H1 (cell line): Measurements from ENCODE around the gene GNS. TPM values are rescaled to one million over a fixed set of nuclear protein-coding genes. Genes with fewer than 3 reads are reported as not detected.

ENCODE experiments used
- CTCF ChIA-PET: fragments of 300-600 bp; sonication (Branson Sonifier 250); formaldehyde crosslinking; loops from one replicate; lab custom pipeline; 2021; ENCODE audit not compliant: partially characterized antibody; lab: Charles Lee
- POLR2A ChIA-PET: fragments of 300-600 bp; sonication (Branson Sonifier 250); formaldehyde crosslinking; loops from one replicate; lab custom pipeline; 2021; ENCODE audit warnings: inconsistent platforms; ENCODE audit not compliant: partially characterized antibody; lab: Charles Lee
- DNase-seq, 2 experiments: peaks; one replicate each; pipeline versions ENCODE4 v3.0.0 to v3.0.0-alpha.2; 2010 to 2022; ENCODE audit warnings: low spot score in 2 of 2, low read depth in 1 of 2, mixed read lengths in 1 of 2
- FAIRE-seq: peaks from 2 replicates; lab custom pipeline; 2011; peaks lifted over from hg19 to GRCh38; lab: Jason Lieb, UNC
- H2AFZ ChIP-seq: 2 replicates; pipeline ENCODE4 v1.8.1; 2012; ENCODE audit warnings: low read length, inconsistent platforms
- H2AK5ac ChIP-seq: 2 replicates; pipeline ENCODE4 v1.6.1; 2013; ENCODE audit warnings: low read depth, low read length
- H2BK120ac ChIP-seq: replicated peaks from 2 replicates; pipeline ENCODE3; 2013; ENCODE audit warnings: low read depth, low read length, inconsistent platforms
- H2BK12ac ChIP-seq: 2 replicates; pipeline ENCODE4 v1.6.1; 2013; ENCODE audit warnings: low read depth, low read length
- H2BK15ac ChIP-seq: 2 replicates; pipeline ENCODE4 v1.6.1; 2013; ENCODE audit warnings: low read length
- H2BK20ac ChIP-seq: 2 replicates; pipeline ENCODE4 v1.6.1; 2013; ENCODE audit warnings: low read length
- H2BK5ac ChIP-seq: 2 replicates; pipeline ENCODE4 v1.6.1; 2013; ENCODE audit warnings: low read depth, low read length
- H3K14ac ChIP-seq: 2 replicates; pipeline ENCODE4 v1.6.1; 2013; ENCODE audit warnings: inconsistent platforms; ENCODE audit not compliant: insufficient read length
- H3K18ac ChIP-seq: 2 replicates; pipeline ENCODE4 v1.6.1; 2013; ENCODE audit warnings: low read length; ENCODE audit errors: extremely low read depth
- H3K23ac ChIP-seq: 2 replicates; pipeline ENCODE4 v1.6.1; 2013; ENCODE audit warnings: inconsistent platforms; ENCODE audit not compliant: insufficient read length
- H3K23me2 ChIP-seq: 2 replicates; pipeline ENCODE4 v1.6.1; 2013; ENCODE audit warnings: low read depth, low read length
- H3K27ac ChIP-seq: 2 replicates; pipeline ENCODE4 v1.6.1; 2011; ENCODE audit warnings: low read depth, low read length, inconsistent platforms
- H3K27me3 ChIP-seq, 4 experiments: replicated peaks in 1 of 4; 1 replicate in 1 of 4; 2 replicates in 3 of 4; pipeline versions ENCODE4 v1.6.1 to v1.8.1; 2011 to 2013; ENCODE audit warnings: low read length in 3 of 4, mild to moderate bottlenecking in 3 of 4, inconsistent platforms in 2 of 4, mixed read lengths in 2 of 4, moderate library complexity in 1 of 4; ENCODE audit not compliant: control insufficient read depth in 3 of 4, insufficient read depth in 3 of 4; ENCODE audit errors: extremely low read depth in 1 of 4
- H3K36me3 ChIP-seq, 4 experiments: 2 replicates each; pipeline versions ENCODE4 v1.6.1 to v1.8.1; 2011 to 2013; ENCODE audit warnings: mild to moderate bottlenecking in 4 of 4, low read length in 3 of 4, moderate library complexity in 2 of 4, control low read depth in 1 of 4, inconsistent platforms in 1 of 4; ENCODE audit not compliant: insufficient read depth in 4 of 4, control insufficient read depth in 2 of 4
- H3K4ac ChIP-seq: replicated peaks from 2 replicates; pipeline ENCODE3; 2013; ENCODE audit warnings: low read length, low read depth, mixed read lengths, inconsistent platforms; ENCODE audit not compliant: insufficient read length
- H3K4me1 ChIP-seq, 4 experiments: replicated peaks in 1 of 4; 1 replicate in 1 of 4; 2 replicates in 3 of 4; pipeline versions ENCODE4 v1.6.1 to v1.8.1; 2011 to 2013; ENCODE audit warnings: low read length in 3 of 4, inconsistent platforms in 2 of 4, mixed read lengths in 1 of 4; ENCODE audit not compliant: insufficient read depth in 4 of 4, control insufficient read depth in 3 of 4
- H3K4me2 ChIP-seq, 2 experiments: 2 replicates each; pipeline versions ENCODE4 v1.6.1 to v1.8.1; 2011 to 2013; ENCODE audit warnings: low read depth in 2 of 2, low read length in 2 of 2, control low read depth in 1 of 2, inconsistent platforms in 1 of 2, mild to moderate bottlenecking in 1 of 2; ENCODE audit not compliant: insufficient read depth in 1 of 2
- H3K4me3 ChIP-seq, 4 experiments: fragments of 200-600, 300-600 bp in 1 of 4; sonication (generic), shearing (Covaris generic), sonication (Bioruptor Twin) in 1 of 4; 2 replicates each; pipeline versions ENCODE4 v1.5.1 to v1.8.1; 2011 to 2016; ENCODE audit warnings: low read length in 4 of 4, low read depth in 3 of 4, control low read depth in 2 of 4, inconsistent platforms in 2 of 4, mild to moderate bottlenecking in 2 of 4, mixed read lengths in 1 of 4, moderate library complexity in 1 of 4; ENCODE audit not compliant: insufficient read depth in 2 of 4; ENCODE audit errors: extremely low read depth in 1 of 4
- H3K56ac ChIP-seq: replicated peaks from 2 replicates; pipeline ENCODE3; 2013; ENCODE audit warnings: low read depth, mild to moderate bottlenecking, mixed read lengths, low read length, inconsistent platforms; ENCODE audit not compliant: insufficient read length
- H3K79me1 ChIP-seq: 2 replicates; pipeline ENCODE4 v1.6.1; 2013; ENCODE audit warnings: low read depth, low read length, control low read depth
- H3K79me2 ChIP-seq, 2 experiments: 2 replicates each; pipeline versions ENCODE4 v1.6.1 to v1.8.1; 2012 to 2013; ENCODE audit warnings: low read length in 2 of 2, mild to moderate bottlenecking in 2 of 2, inconsistent platforms in 1 of 2; ENCODE audit not compliant: insufficient read depth in 2 of 2, control insufficient read depth in 1 of 2
- H3K9ac ChIP-seq, 4 experiments: replicated peaks in 1 of 4; 1 replicate in 1 of 4; 2 replicates in 3 of 4; pipeline versions ENCODE4 v1.6.1 to v1.8.1; 2011 to 2013; ENCODE audit warnings: low read depth in 3 of 4, low read length in 3 of 4, control low read depth in 2 of 4, mild to moderate bottlenecking in 2 of 4, moderate library complexity in 2 of 4, inconsistent platforms in 1 of 4; ENCODE audit errors: extremely low read depth in 1 of 4
- H3K9me3 ChIP-seq, 2 experiments: 2 replicates each; pipeline versions ENCODE4 v1.6.1 to v1.8.1; 2012 to 2013; ENCODE audit warnings: mild to moderate bottlenecking in 2 of 2, moderate library complexity in 2 of 2, control low read depth in 1 of 2, inconsistent platforms in 1 of 2, low read depth in 1 of 2, low read length in 1 of 2, mixed read lengths in 1 of 2; ENCODE audit not compliant: insufficient read depth in 2 of 2
- H4K20me1 ChIP-seq, 2 experiments: replicated peaks in 1 of 2; 2 replicates each; pipeline versions ENCODE3 to v1.8.1; 2011 to 2013; ENCODE audit warnings: inconsistent platforms in 2 of 2, low read length in 2 of 2, mild to moderate bottlenecking in 1 of 2; ENCODE audit not compliant: insufficient read depth in 2 of 2, control insufficient read depth in 1 of 2
- H4K5ac ChIP-seq: 2 replicates; pipeline ENCODE4 v1.6.1; 2013; ENCODE audit warnings: low read length, low read depth, mixed read lengths, inconsistent platforms; ENCODE audit not compliant: insufficient read length
- H4K8ac ChIP-seq: 2 replicates; pipeline ENCODE4 v1.8.0; 2013; ENCODE audit warnings: mild to moderate bottlenecking, moderate library complexity, low read length, inconsistent platforms; ENCODE audit not compliant: insufficient read depth; ENCODE audit errors: extremely low read depth
- H4K91ac ChIP-seq: replicated peaks from 2 replicates; pipeline ENCODE3; 2013; ENCODE audit warnings: low read length, mixed read lengths, inconsistent platforms; ENCODE audit not compliant: insufficient read length
- CREB1 ChIP-seq: IDR thresholded peaks from 2 replicates; pipeline ENCODE4 v1.6.1; 2012; ENCODE audit warnings: inconsistent platforms
- CTBP2 ChIP-seq: IDR thresholded peaks from 2 replicates; pipeline ENCODE4 v1.7.0; 2011; ENCODE audit warnings: borderline replicate concordance, mild to moderate bottlenecking, moderate library complexity, mixed read lengths, low read length; ENCODE audit not compliant: insufficient read depth, insufficient read length
- POLR2A ChIP-seq, 2 experiments: IDR thresholded peaks; 1 replicate in 1 of 2; 2 replicates in 1 of 2; pipeline ENCODE4 v1.6.1; 2011; ENCODE audit warnings: low read depth in 2 of 2, low read length in 2 of 2, mild to moderate bottlenecking in 2 of 2; ENCODE audit errors: control extremely low read depth in 1 of 2
- YY1 ChIP-seq: IDR thresholded peaks from 2 replicates; pipeline ENCODE4 v1.6.1; 2011; ENCODE audit warnings: low read depth, mild to moderate bottlenecking, low read length
- ZNF274 ChIP-seq: IDR thresholded peaks from 2 replicates; pipeline ENCODE4 v1.7.0; 2012; ENCODE audit warnings: low read length, borderline replicate concordance; ENCODE audit errors: extremely low read depth
- WGBS, 2 experiments: shearing (Covaris generic) in 1 of 2; methylation state at CpG; one replicate each; pipeline versions ENCODE4 v1.1.6 to v1.1.7; 2013 to 2015; ENCODE audit warnings: low lambda C conversion rate in 2 of 2, mixed read lengths in 2 of 2, inconsistent platforms in 1 of 2, low coverage in 1 of 2, missing lambda C conversion rate in 1 of 2; ENCODE audit not compliant: insufficient replicate concordance in 2 of 2, insufficient coverage in 1 of 2, insufficient read length in 1 of 2; ENCODE audit errors: extremely low coverage in 1 of 2, missing lambda C conversion rate in 1 of 2; 5-methylcytosine and 5-hydroxymethylcytosine counted together
- polyA plus RNA-seq, 7 experiments: library from polyadenylated mRNA; depleted of rRNA in 3 of 7; stranded (reverse) in 5 of 7; unstranded in 2 of 7; fragments of >200 nt in 5 of 7; fragments of 200-250 nt in 2 of 7; gene quantifications; 1 replicate in 5 of 7; 2 replicates in 1 of 7; 4 replicates in 1 of 7; pipeline versions ENCODE4 v1.2.1 to v1.2.3, GENCODE V29; 2011 to 2013; ENCODE audit warnings: missing spikeins in 2 of 7, mixed read lengths in 2 of 7
- total RNA-seq: library from RNA; stranded (reverse); fragmentation: NEBNext Ultra II Directional; extraction: Animal tissue kit (Norgen Biotek cat#: 25700); gene quantifications from 2 replicates; pipeline ENCODE4 v1.2.1, GENCODE V29; 2021

Gene GNS
- total and polyA plus RNA-seq, 2 of the 8 experiments (the other 6 are each of a cell fraction or from before 2014, with no cell fraction given) = 16.0 to 28.5 TPM

GRCh38 chr12:64716371-64716770 lies 42.8 kb downstream of the GNS start:
- Histone ChIP-seq H4K8ac (no peak overlapping the region), H3K14ac (no peak overlapping the region), H3K23me2 (no peaks in the 10 kb centered on the region), H3K79me2 (no peaks in the 10 kb centered on the region), H2BK5ac (no peak overlapping the region), H3K56ac (no peak overlapping the region), H3K4me2 (no peak overlapping the region), H2AK5ac (no peak overlapping the region), H3K27me3 (no peaks in the 10 kb centered on the region), H3K79me1 (no peaks in the 10 kb centered on the region), H2AFZ (no peak overlapping the region), H3K23ac (no peak overlapping the region), H2BK12ac (no peak overlapping the region), H3K9ac (no peak overlapping the region), H3K4ac (no peak overlapping the region), H4K20me1 (peaks cover 0 to 2% of the 10 kb centered on the region in 2 experiments), H3K27ac (no peak overlapping the region), H3K36me3 (peaks cover 1 to 26% (median 18%) of the 10 kb centered on the region in 4 experiments; a peak in 6 of 8 replicates), H2BK15ac (no peak overlapping the region), H3K9me3 (no peaks in the 10 kb centered on the region), H2BK120ac (no peak overlapping the region), H3K18ac (no peak overlapping the region), H4K5ac (no peak overlapping the region), H4K91ac (no peak overlapping the region), H3K4me1 (no peaks in the 10 kb centered on the region), H2BK20ac (no peak overlapping the region), H3K4me3 (no peak overlapping the region)
- no peak for FAIRE-seq
- ChIA-PET POLR2A (no interaction called here), CTCF (interaction anchor here (0.9 to 3.5 kb wide), 5 partner anchors 13 to 168 kb away, joined by 3 to 15 read pairs (median 3); no protein-coding TSS in a partner anchor)
- no peak for TF ChIP-seq POLR2A (IDR thresholded peaks at IDR 0.05; ENCODE audit: control extremely low read depth in 1 of 2, low read depth in 2 of 2, low read length in 2 of 2)
- no peak for TF ChIP-seq CTBP2
- TF ChIP-seq YY1 = no peak
- TF ChIP-seq ZNF274 = no peak
- no peak for TF ChIP-seq CREB1
- DNase-seq = no peak
- WGBS, 2 experiments = 94% methylated on average over 4 of the region's 4 CpGs; no CpG with 5 or more reads in 1 of the 2 experiments
